ENCODE results near the gene PYCARD.

DNA sequence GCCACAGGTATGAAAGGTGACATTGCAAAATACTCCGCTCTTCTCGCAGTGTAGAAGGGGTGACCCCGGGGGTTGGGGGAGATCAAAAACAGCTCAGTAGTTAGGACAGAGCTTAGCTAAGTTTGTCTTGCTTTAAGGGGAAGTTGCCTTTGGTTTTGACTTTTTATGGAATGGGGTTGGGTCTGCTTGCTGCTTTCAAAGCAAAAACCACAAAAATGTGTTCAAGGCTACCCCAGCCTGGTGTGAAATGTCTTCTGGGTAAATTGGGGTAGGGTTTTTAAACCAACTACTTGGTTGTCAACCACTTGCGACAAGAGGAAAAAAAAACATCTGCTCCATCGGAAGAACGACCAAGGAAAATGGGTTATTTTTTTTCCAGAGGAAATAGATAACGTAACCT is 16.4 kb downstream of the PYCARD start:
- TF ChIP-seq, protein P1, sequence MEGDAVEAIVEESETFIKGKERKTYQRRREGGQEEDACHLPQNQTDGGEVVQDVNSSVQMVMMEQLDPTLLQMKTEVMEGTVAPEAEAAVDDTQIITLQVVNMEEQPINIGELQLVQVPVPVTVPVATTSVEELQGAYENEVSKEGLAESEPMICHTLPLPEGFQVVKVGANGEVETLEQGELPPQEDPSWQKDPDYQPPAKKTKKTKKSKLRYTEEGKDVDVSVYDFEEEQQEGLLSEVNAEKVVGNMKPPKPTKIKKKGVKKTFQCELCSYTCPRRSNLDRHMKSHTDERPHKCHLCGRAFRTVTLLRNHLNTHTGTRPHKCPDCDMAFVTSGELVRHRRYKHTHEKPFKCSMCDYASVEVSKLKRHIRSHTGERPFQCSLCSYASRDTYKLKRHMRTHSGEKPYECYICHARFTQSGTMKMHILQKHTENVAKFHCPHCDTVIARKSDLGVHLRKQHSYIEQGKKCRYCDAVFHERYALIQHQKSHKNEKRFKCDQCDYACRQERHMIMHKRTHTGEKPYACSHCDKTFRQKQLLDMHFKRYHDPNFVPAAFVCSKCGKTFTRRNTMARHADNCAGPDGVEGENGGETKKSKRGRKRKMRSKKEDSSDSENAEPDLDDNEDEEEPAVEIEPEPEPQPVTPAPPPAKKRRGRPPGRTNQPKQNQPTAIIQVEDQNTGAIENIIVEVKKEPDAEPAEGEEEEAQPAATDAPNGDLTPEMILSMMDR (IDR thresholded peaks at IDR 0.05; ENCODE audit: extremely low read depth in 1 of 2, insufficient read depth in 1 of 2, low read depth in 1 of 2, low read length in 2 of 2), result no peak
- TF ChIP-seq POLR2AphosphoS5 (IDR thresholded peaks at IDR 0.05; ENCODE audit: insufficient read depth, low read depth, low read length) (no peak), POLR2A (IDR thresholded peaks at IDR 0.05; ENCODE audit: low read depth, low read length) (peak; percentile 19), EZH2 (IDR thresholded peaks at IDR 0.05; ENCODE audit: borderline replicate concordance, low read depth, low read length, severe bottlenecking) (no peak), JUN (IDR thresholded peaks at IDR 0.05; ENCODE audit: borderline replicate concordance, insufficient read depth, insufficient read length, low read depth) (no peak)
